HEK293 (cell line): ENCODE measurements around the gene KRTAP19-8.

Experiments
- ZNF16 ChIP-seq: fragments of 450-650 bp; formaldehyde crosslinking; IDR thresholded peaks from 2 replicates; pipeline ENCODE4 v1.5.1; 2016; ENCODE audit warnings: low read depth, missing biosample characterization, missing genetic modification characterization
- ZNF501 ChIP-seq: fragments of 450-650 bp; formaldehyde crosslinking; IDR thresholded peaks from 2 replicates; pipeline ENCODE4 v1.5.1; 2016; ENCODE audit warnings: missing biosample characterization, missing genetic modification characterization
- ZNF837 ChIP-seq: fragments of 450-650 bp; formaldehyde crosslinking; IDR thresholded peaks from 2 replicates; pipeline ENCODE4 v1.5.1; 2016; ENCODE audit warnings: missing biosample characterization, missing genetic modification characterization

DNA sequence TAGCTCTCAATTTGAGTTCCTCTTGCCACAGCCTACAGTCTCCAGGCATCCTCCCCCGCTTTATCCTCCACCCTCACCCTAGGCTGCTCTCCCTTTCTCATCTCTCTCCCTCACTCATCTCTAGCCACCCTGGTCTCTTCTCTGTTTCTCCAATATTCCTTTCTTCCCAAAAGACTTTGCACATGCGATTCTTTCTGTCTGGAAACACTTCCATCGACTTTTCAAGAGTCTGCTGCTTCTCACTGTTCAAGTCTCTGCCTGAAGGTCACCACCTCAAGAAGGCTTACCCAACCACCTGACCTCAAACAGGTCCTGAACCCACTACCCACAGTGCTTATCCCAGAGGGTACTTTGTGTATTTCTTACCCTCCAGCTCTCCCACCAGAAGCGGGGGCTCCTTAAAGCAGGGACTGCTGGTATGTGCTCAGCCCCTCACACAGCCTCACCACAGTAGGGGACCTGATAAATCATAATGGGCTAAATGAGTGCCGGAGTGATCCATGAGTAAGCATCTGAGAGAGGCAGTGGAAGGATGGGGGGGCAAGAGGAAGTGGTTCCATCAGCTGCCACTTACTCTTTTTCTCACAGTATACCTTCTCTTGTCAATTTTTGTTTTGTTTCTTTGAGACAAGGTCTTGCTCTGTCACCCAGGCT is 14.3 kb upstream of the KRTAP19-8 start:
- TF ChIP-seq ZNF501 (tag by site-specific recombination) (no peak), ZNF16 (tag by site-specific recombination) (no peak), ZNF837 (no peak)
